Stimulated activated CD4-positive, alpha-beta T cell treated with anti-CD3 and anti-CD28 coated beads, Interleukin-2, amount 100 ng/mL, for 24 hours (primary cell): ENCODE measurements around the gene PPP1R15B.

Experiments
- DNase-seq, 2 donors: peaks; one replicate each; pipeline ENCODE4 v3.0.0-alpha.2; 2020

PPP1R15B gene

GRCh38 chr1:204396015-204396583, 15.5 kb downstream of the PPP1R15B start:
- DNase-seq: no peak

- DNase-seq: no peak
These were observed 20.0 kb downstream of the PPP1R15B start for GRCh38 chr1:204391629-204392028.

DNA sequence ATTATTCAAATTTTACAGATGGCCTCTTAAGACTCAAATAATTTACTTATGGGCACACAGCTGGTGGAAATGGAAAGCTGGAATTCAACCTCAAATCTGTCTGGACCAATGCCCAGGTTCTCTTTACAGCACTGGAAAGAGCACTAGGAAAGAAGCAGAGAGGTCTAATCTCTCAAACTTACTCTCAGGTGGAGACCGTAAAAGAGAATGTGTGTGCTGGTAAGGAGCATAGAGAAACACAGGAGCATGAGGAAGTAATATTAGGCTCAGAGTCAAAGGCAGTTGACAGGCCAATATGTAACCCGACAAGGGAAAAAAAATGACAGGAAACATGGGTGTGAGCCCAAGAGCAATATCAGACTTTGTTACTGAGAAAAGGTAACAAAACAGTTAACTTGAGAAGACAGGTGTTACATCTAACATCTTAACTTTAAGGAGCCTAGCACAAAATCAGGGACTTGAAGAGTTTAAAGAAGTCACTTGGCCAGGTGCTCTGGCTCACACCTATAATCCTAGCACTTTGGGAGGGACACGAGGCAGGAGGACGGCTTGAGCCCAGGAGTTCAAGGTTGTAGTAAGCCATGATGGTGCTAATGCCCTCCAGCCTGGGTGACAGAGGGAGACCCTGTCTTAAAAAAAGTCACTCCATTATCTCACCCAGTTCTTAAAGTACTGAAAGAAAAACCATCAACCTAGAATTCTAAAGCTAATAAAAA, 20.7 kb downstream of the PPP1R15B start:
- no peak for DNase-seq

GRCh38 chr1:204385727-204386126, 25.9 kb downstream of the PPP1R15B start:
- DNase-seq: peak in 1 of 2 donors; percentile 0

DNA sequence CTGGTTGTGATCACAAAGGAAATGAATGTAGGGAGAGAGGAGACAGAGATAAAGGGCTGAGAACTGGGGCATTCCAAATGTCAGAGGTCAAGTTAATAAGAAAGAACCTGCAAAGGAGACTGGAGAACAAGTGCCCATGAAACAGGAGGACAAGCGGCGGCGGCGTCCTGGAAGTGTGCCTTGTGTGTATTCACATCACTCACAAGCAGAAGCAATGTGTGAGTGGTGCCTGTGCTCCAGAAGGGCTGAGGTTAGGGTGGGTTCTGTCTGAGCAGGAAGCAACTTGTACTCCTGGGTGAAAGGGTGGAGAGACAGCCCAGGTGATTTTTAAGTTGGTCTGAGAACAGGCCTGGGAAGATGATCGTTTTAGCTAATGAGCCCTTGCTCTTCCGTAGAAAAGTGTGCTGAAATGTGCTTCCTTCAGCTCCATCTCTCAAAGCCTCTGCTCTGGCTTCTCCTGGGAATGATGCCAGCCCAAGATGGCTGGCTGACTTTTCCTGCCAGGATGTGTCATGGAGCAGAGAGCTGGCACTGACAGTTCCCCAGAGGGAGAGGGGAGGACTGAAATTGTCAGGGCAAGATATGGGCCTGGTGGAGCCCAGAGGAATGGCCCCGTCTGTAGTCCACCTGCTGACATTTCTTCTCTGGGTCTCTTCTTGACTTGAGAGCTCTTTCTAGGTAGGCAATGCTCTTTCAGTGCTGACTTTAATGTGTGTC, 26.8 kb downstream of the PPP1R15B start:
- peak in 1 of 2 donors; percentile 14 for DNase-seq

DNA sequence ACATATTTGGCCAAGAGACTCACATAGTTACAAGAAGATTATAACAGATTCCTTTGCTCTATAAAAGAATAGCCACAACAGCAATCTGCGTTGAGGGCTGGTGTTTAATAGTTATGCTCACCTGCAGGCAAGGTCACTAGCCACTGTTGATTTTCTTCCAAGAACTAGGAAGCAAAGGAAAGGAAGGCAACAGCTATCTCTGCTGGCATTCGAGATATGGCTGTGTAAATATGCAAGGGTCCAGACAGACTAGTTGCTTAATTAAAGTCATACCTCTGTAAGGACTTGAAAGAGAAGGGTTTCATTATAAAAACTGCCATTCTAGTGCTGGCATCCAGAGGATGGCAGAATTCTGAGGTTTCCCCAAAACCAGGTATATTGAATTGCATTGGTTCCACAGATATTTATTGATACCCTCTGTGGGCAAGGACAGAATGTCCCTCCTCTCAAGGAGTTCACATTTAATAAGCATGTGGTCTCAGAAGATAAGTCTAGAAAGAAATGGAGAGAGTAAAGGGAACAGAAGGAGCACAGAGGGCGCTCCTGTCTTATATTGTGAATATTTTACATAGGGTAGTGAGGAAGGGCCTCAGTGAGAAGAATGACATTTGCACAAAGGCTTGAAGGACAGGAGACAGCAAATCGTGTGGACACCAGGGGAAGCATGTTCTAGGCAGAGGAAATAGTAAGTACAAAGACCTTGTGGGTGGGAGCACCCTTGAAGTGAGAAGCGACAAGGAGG, 28.3 kb downstream of the PPP1R15B start:
- DNase-seq: peak in 1 of 2 donors; percentile 2

DNA sequence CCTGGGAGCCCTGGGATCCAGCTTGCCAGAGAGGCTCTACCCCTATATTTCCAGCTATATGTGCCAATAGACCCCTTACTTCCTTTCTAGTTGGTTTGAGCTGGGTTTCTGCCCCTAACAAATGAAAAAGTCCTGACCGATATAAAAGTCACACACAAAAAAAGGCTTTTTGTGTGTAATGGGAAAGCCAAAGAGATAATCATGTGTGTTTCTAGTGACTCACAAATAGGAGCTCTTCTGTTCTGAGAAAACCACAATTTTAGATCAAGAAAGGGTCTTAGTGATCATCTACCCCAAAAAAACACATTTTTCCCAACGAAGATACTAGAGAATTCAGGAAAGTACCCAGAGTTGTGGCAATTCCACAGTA, 28.9 kb downstream of the PPP1R15B start:
- no peak for DNase-seq

DNA sequence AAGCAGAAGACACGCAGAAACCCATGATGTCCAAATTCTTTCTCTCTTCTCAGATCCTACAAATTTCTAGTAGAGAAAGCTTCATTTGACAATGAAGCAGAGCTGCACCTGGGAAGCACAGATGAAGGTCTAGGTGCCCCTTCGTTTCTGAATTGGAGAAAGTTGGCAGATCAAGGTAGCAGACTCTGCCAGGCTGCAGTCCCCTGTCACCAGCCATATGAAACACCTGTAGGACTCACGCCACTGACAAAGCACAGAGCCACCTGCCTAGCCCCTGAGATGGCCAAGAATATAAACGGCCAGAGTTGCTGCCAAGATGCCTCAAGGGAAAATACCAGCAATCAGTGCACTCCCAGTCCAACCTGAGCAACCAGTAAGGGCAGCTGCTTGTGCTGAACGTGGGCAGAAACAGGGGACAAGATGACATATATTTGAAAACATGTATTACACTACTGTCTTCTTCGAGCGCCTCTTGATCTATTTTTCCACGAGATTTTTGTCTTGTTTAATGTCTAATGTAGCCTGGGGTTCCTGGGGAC, 31.3 kb downstream of the PPP1R15B start:
- DNase-seq: peak in 1 of 2 donors; percentile 3

- DNase-seq: peak; percentile 53 to 60
These were observed 33.6 kb downstream of the PPP1R15B start for GRCh38 chr1:204377800-204378668.

- DNase-seq: no peak
These were observed 34.5 kb downstream of the PPP1R15B start for GRCh38 chr1:204376919-204377799.

DNA sequence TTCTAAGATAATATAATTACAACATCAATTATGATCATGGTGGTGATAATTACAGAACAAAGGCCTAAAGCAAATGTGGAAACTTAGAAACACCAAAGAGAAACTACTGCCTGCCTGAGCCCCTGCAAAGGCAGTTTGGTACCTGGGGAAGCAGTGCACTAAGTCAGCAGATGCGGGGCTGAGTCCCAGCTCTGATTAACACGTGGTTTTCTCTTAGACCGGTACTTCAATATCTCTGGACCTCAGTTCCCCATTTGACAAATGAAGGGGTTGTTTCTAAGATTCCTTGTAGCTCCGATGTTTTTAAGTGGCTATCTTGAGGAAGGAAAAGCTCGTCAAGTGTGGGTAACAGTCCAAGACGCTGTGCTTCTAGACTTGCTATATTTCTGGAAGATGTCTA, 35.2 kb downstream of the PPP1R15B start:
- DNase-seq: no peak

DNA sequence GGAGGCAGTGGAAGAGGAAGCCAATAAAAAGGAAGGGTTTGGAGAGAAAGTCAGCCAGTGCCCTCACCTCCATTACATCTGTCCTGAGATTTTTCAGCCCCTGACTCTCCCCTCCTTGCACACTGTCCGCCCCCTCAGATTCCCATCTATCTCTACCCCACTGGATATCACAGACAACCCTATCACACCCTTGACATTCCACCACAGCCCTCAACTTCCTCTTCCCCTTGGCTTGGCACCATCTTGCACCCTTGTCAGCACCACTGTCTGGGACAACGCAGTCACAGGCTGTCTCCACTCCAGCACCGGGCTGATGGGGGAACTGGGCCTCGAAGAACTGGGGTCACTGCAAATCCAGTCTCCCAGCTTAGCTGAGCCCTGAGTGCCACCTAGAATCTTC, 37.7 kb downstream of the PPP1R15B start:
- no peak for DNase-seq

DNA sequence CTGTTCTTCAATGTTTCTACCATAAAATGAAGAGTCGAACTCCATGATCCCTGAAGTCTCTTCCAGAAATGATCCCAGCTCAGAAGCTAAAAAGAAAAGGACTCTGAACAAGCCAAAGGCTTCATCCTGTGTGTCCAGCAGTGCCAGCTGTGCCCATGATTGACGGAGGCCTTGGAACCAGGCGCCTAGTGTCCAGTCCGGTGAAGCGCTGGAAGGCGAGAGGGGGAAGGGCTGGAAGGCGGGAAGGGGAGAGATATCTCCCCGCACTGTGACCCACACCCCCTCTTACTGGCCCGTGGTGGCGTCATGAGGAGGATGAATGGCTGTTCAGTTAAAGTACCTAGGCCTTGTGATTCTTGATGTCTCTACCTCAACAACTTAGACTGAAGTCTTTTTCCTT, 41.4 kb downstream of the PPP1R15B start:
- no peak for DNase-seq

- DNase-seq: no peak
These were observed 42.5 kb downstream of the PPP1R15B start for GRCh38 chr1:204368996-204369726.

DNA sequence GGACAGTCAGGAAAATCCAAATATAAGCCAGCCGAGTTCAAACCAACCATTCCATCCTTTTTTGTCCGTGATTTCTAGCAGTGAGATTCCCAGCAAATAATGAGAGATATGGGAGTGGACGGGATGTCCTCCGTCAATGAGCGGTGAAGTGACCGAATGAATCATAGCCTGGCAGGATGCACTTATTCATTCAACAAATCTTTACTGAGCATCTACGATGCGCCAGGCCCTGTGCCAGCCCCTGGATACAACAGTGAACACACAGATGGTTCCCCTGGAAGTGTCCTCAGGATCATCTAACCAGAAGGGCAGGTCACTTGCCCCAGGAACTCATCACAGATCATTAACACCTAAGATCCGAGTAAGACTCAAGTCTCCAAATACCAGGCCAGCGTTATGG, 43.7 kb downstream of the PPP1R15B start:
- no peak for DNase-seq

DNA sequence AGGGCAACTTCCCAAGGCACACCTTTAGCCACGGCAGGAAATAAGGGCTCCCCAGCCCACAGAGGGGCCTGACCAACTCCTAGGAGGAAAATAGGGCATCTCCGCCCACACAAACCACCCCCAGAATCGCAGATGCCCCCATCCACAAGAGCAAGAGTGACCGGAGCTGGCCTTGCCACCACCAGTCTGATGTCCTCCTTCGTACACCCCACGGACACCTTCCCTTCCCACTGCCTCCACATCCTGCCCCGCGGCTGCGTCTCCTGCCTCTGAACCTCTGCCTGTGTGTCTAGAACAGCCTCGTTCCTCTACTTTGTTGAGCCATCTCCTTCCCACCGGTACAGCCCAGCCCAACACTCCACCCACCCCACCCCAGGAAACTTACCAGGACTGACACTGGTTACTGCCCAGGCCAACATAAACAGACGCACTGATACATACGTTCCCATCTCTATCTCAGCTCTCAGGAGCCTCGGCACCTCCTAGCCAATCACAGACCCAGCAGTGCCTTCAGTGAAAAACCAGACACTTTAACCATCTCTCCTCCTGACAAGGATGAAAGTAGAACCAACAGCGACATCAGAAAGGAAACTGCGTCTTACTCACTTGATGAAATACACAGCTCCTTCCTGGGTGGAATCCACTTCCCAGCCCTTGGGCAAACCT, 44.3 kb downstream of the PPP1R15B start:
- no peak for DNase-seq

- no peak for DNase-seq
These were observed 44.9 kb downstream of the PPP1R15B start for GRCh38 chr1:204366759-204367158.

DNA sequence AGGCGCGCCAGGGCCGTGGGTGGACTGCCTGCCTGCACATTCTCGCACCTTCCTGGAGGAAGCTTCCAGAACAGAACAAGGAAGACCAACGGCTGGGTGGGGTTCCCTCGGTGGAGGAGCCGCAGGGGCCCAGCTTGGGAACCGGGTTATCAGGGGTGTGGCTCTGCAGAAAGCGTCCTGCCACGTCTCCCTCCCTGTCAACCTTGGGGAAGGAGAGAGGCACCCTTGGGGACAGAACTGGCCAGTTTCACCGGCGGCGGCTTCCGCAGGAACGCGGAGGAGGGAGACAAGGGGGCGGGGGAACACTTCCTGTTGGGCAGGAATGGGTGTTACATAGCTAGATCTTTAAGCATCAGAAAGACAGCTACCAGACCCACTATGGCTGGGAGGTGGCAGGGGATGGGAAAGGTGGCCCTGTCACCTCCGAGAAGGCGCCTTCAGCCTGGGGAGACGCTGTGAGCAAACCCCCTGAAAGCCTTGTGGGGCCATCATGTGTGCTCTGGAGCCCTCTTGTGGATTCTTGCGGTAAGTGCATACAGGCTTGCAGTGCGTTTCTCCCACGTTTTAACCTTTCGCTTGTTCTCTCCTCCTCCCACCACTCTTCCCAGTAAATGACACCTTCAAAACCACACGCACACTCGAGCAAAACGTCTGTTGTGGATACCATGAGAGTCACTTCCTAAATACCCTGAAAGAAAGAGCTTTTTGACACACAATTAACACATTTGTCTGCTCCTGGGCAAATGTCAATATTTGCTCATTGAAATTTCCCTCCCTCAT, 48.1 kb downstream of the PPP1R15B start:
- peak; percentile 73 to 76 for DNase-seq

- DNase-seq: no peak
These were observed 48.7 kb downstream of the PPP1R15B start for GRCh38 chr1:204362984-204363334.
